ENCODE results near the gene FOXD4L3. TPM values are rescaled to one million over a fixed set of nuclear protein-coding genes. Genes with fewer than 3 reads are reported as not detected.
"Not testable (repeated sequence)": the region's sequence is repeated elsewhere in the genome, so short reads cannot be mapped to it uniquely, and the experiment has no call there.

Gene FOXD4L3
- total RNA-seq = under 1 TPM in 1 of 4 donors, not detected in 3; 0.26 TPM
- 0.05 TPM for polyA plus RNA-seq
- long read RNA-seq, donor 1 = 0 reads
- long read RNA-seq, donor 2 = 0 reads
- long read RNA-seq, donor 3, partial matches to known transcripts = 0 of 1 reads
- long read RNA-seq, donor 3, other reads (novel, unspliced or antisense) = 0 of 1 reads
- long read RNA-seq, donor 4 = 0 reads

- H3K9me3 ChIP-seq (ENCODE audit: control insufficient read depth, low read length); intact Hi-C loops (cut with DNase I); H3K27me3 ChIP-seq (ENCODE audit: control insufficient read depth, insufficient read depth); ATAC-seq; DNase-seq; H3K27ac ChIP-seq (ENCODE audit: low read length); H3K4me1 ChIP-seq (ENCODE audit: control insufficient read depth, insufficient read depth, low read length); H3K4me3 ChIP-seq (ENCODE audit: low read length): not testable (repeated sequence)
- WGBS = 25% methylated on average over 3 of the region's 15 CpGs
These were observed at the start of gene FOXD4L3 for GRCh38 chr9:68302567-68302966. FOXD4L3 (plus strand) TSS chr9:68302867; CDS start chr9:68302952, 85 bp downstream.

GRCh38 chr9:68281041-68281440 is 21.6 kb upstream of the FOXD4L3 start:
- H3K4me3 ChIP-seq (ENCODE audit: low read length); H3K4me1 ChIP-seq (ENCODE audit: control insufficient read depth, insufficient read depth, low read length); H3K27me3 ChIP-seq (ENCODE audit: control insufficient read depth, insufficient read depth); H3K27ac ChIP-seq (ENCODE audit: low read length); ATAC-seq; intact Hi-C loops (cut with DNase I); H3K9me3 ChIP-seq (ENCODE audit: control insufficient read depth, low read length): not testable (repeated sequence)
- DNase-seq = peak in 1 of 3 donors; percentile 31
- WGBS = 99% methylated on average over 10 of the region's 16 CpGs

- H3K9me3 ChIP-seq (ENCODE audit: control insufficient read depth, low read length); H3K4me1 ChIP-seq (ENCODE audit: control insufficient read depth, insufficient read depth, low read length); ATAC-seq; H3K4me3 ChIP-seq (ENCODE audit: low read length); H3K27me3 ChIP-seq (ENCODE audit: control insufficient read depth, insufficient read depth); intact Hi-C loops (cut with DNase I); H3K27ac ChIP-seq (ENCODE audit: low read length): not testable (repeated sequence)
- 4% methylated on average over 6 of the region's 30 CpGs for WGBS
- DNase-seq = peak in 1 of 3 donors; percentile 17
These were observed 1.1 kb downstream of the FOXD4L3 start for GRCh38 chr9:68303771-68304170.

GRCh38 chr9:68304212-68304611 is 1.5 kb downstream of the FOXD4L3 start:
- ATAC-seq; intact Hi-C loops (cut with DNase I); H3K27ac ChIP-seq (ENCODE audit: low read length); H3K4me3 ChIP-seq (ENCODE audit: low read length); H3K9me3 ChIP-seq (ENCODE audit: control insufficient read depth, low read length); H3K27me3 ChIP-seq (ENCODE audit: control insufficient read depth, insufficient read depth); H3K4me1 ChIP-seq (ENCODE audit: control insufficient read depth, insufficient read depth, low read length); DNase-seq: not testable (repeated sequence)
- 11% methylated on average over 7 of the region's 21 CpGs for WGBS

GRCh38 chr9:68304777-68305176 is 2.1 kb downstream of the FOXD4L3 start:
- H3K9me3 ChIP-seq (ENCODE audit: control insufficient read depth, low read length); intact Hi-C loops (cut with DNase I): not testable (repeated sequence)
- WGBS = 12% methylated on average over 2 of the region's 4 CpGs

GRCh38 chr9:68305680-68306285 is 3.1 kb downstream of the FOXD4L3 start:
- H3K4me3 ChIP-seq (ENCODE audit: low read length); H3K27ac ChIP-seq (ENCODE audit: low read length); DNase-seq; H3K27me3 ChIP-seq (ENCODE audit: control insufficient read depth, insufficient read depth); H3K4me1 ChIP-seq (ENCODE audit: control insufficient read depth, insufficient read depth, low read length); H3K9me3 ChIP-seq (ENCODE audit: control insufficient read depth, low read length); intact Hi-C loops (cut with DNase I): not testable (repeated sequence)
- ATAC-seq = peak; percentile 20 to 21
- WGBS = 33% methylated on average over 8 of the region's 21 CpGs

More at GRCh38 chr9:68304777-68305176, 2.1 kb downstream of the FOXD4L3 start:
- not testable (repeated sequence) for H3K4me3 ChIP-seq (ENCODE audit: low read length); H3K27me3 ChIP-seq (ENCODE audit: control insufficient read depth, insufficient read depth); DNase-seq; ATAC-seq; H3K4me1 ChIP-seq (ENCODE audit: control insufficient read depth, insufficient read depth, low read length); H3K27ac ChIP-seq (ENCODE audit: low read length)

GRCh38 chr9:68306391-68306964 is 3.8 kb downstream of the FOXD4L3 start:
- H3K27me3 ChIP-seq (ENCODE audit: control insufficient read depth, insufficient read depth); intact Hi-C loops (cut with DNase I): not testable (repeated sequence)
- ATAC-seq = peak; percentile 59 to 65

GRCh38 chr9:68307127-68307526 is 4.5 kb downstream of the FOXD4L3 start:
- H3K27ac ChIP-seq (ENCODE audit: low read length); intact Hi-C loops (cut with DNase I); H3K4me1 ChIP-seq (ENCODE audit: control insufficient read depth, insufficient read depth, low read length); H3K27me3 ChIP-seq (ENCODE audit: control insufficient read depth, insufficient read depth); H3K9me3 ChIP-seq (ENCODE audit: control insufficient read depth, low read length); H3K4me3 ChIP-seq (ENCODE audit: low read length): not testable (repeated sequence)
- DNase-seq (peak in 1 of 3 donors; percentile 25), ATAC-seq (peak; percentile 58 to 73)
- 20% methylated on average over 15 of the region's 35 CpGs for WGBS

More at GRCh38 chr9:68306391-68306964, 3.8 kb downstream of the FOXD4L3 start:
- H3K27ac ChIP-seq (ENCODE audit: low read length); DNase-seq; H3K4me3 ChIP-seq (ENCODE audit: low read length); H3K9me3 ChIP-seq (ENCODE audit: control insufficient read depth, low read length); H3K4me1 ChIP-seq (ENCODE audit: control insufficient read depth, insufficient read depth, low read length): not testable (repeated sequence)
- WGBS = 6% methylated on average over 28 of the region's 37 CpGs

GRCh38 chr9:68307654-68308053 is 5.0 kb downstream of the FOXD4L3 start:
- H3K27ac ChIP-seq (ENCODE audit: low read length); H3K4me1 ChIP-seq (ENCODE audit: control insufficient read depth, insufficient read depth, low read length); intact Hi-C loops (cut with DNase I); H3K27me3 ChIP-seq (ENCODE audit: control insufficient read depth, insufficient read depth); H3K4me3 ChIP-seq (ENCODE audit: low read length); H3K9me3 ChIP-seq (ENCODE audit: control insufficient read depth, low read length): not testable (repeated sequence)
- peak; percentile 39 to 65 for ATAC-seq
- WGBS = 17% methylated on average over 17 of the region's 21 CpGs
- DNase-seq = peak in 2 of 3 donors; percentile 27 to 41

- ATAC-seq; H3K9me3 ChIP-seq (ENCODE audit: control insufficient read depth, low read length); H3K4me3 ChIP-seq (ENCODE audit: low read length); H3K27me3 ChIP-seq (ENCODE audit: control insufficient read depth, insufficient read depth); intact Hi-C loops (cut with DNase I); H3K4me1 ChIP-seq (ENCODE audit: control insufficient read depth, insufficient read depth, low read length); DNase-seq; H3K27ac ChIP-seq (ENCODE audit: low read length): not testable (repeated sequence)
- no CpG with 5 or more reads among the region's 5 CpGs for WGBS
These were observed 8.5 kb downstream of the FOXD4L3 start for GRCh38 chr9:68311208-68311607.

- DNase-seq; H3K9me3 ChIP-seq (ENCODE audit: control insufficient read depth, low read length); H3K4me3 ChIP-seq (ENCODE audit: low read length); H3K27ac ChIP-seq (ENCODE audit: low read length); H3K4me1 ChIP-seq (ENCODE audit: control insufficient read depth, insufficient read depth, low read length); intact Hi-C loops (cut with DNase I); H3K27me3 ChIP-seq (ENCODE audit: control insufficient read depth, insufficient read depth): not testable (repeated sequence)
- ATAC-seq = peak; percentile 26 to 34
- WGBS = 70% methylated on average over 9 of the region's 10 CpGs
These were observed 15.5 kb downstream of the FOXD4L3 start for GRCh38 chr9:68318209-68318608.
